Measurements from ENCODE around the gene SMCO4.

The SMCO4 gene

GRCh38 chr11:93512949-93513667 is 30.1 kb downstream of the SMCO4 start:
- TF ChIP-seq ZNF274 (IDR thresholded peaks at IDR 0.05; ENCODE audit: low read depth, low read length): no peak
- H3K4me3 ChIP-seq (ENCODE audit: low read length): no peak overlapping the region

GRCh38 chr11:93512073-93512475 is 31.1 kb downstream of the SMCO4 start:
- H3K4me3 ChIP-seq (ENCODE audit: low read length): no peak overlapping the region
- no peak for TF ChIP-seq ZNF274 (IDR thresholded peaks at IDR 0.05; ENCODE audit: low read depth, low read length)

GRCh38 chr11:93510196-93510873 is 32.9 kb downstream of the SMCO4 start:
- no peak overlapping the region for H3K4me3 ChIP-seq (ENCODE audit: low read length)
- TF ChIP-seq ZNF274 (IDR thresholded peaks at IDR 0.05; ENCODE audit: low read depth, low read length): no peak

- no peak for TF ChIP-seq ZNF274 (IDR thresholded peaks at IDR 0.05; ENCODE audit: low read depth, low read length)
- no peak overlapping the region for H3K4me3 ChIP-seq (ENCODE audit: low read length)
Measured at GRCh38 chr11:93507517-93507916, 35.7 kb downstream of the SMCO4 start.

- no peak for TF ChIP-seq ZNF274 (IDR thresholded peaks at IDR 0.05; ENCODE audit: low read depth, low read length)
Measured at GRCh38 chr11:93505703-93506102, 37.5 kb downstream of the SMCO4 start.

GRCh38 chr11:93504110-93505095 is 38.8 kb downstream of the SMCO4 start:
- no peak overlapping the region for H3K4me3 ChIP-seq (ENCODE audit: low read length)
- no peak for TF ChIP-seq ZNF274 (IDR thresholded peaks at IDR 0.05; ENCODE audit: low read depth, low read length)

More at GRCh38 chr11:93505703-93506102, 37.5 kb downstream of the SMCO4 start:
- H3K4me3 ChIP-seq (ENCODE audit: low read length): no peak overlapping the region

- no peak for TF ChIP-seq ZNF274 (IDR thresholded peaks at IDR 0.05; ENCODE audit: low read depth, low read length)
- H3K4me3 ChIP-seq (ENCODE audit: low read length): no peak overlapping the region
Measured at GRCh38 chr11:93501856-93502255, 41.3 kb downstream of the SMCO4 start.

GRCh38 chr11:93500759-93501158 is 42.4 kb downstream of the SMCO4 start:
- no peak overlapping the region for H3K4me3 ChIP-seq (ENCODE audit: low read length)
- TF ChIP-seq ZNF274 (IDR thresholded peaks at IDR 0.05; ENCODE audit: low read depth, low read length): no peak

- TF ChIP-seq ZNF274 (IDR thresholded peaks at IDR 0.05; ENCODE audit: low read depth, low read length): no peak
- H3K4me3 ChIP-seq (ENCODE audit: low read length): no peak overlapping the region
Measured at GRCh38 chr11:93498641-93499040, 44.5 kb downstream of the SMCO4 start.

GRCh38 chr11:93498161-93498560 is 45.0 kb downstream of the SMCO4 start:
- H3K4me3 ChIP-seq (ENCODE audit: low read length): no peak overlapping the region
- TF ChIP-seq ZNF274 (IDR thresholded peaks at IDR 0.05; ENCODE audit: low read depth, low read length): no peak

GRCh38 chr11:93497596-93497995 is 45.6 kb downstream of the SMCO4 start:
- H3K4me3 ChIP-seq (ENCODE audit: low read length): no peak overlapping the region
- no peak for TF ChIP-seq ZNF274 (IDR thresholded peaks at IDR 0.05; ENCODE audit: low read depth, low read length)

GRCh38 chr11:93494357-93494756 is 48.8 kb downstream of the SMCO4 start:
- H3K4me3 ChIP-seq (ENCODE audit: low read length): no peak overlapping the region
- TF ChIP-seq ZNF274 (IDR thresholded peaks at IDR 0.05; ENCODE audit: low read depth, low read length): no peak

- no peak for TF ChIP-seq ZNF274 (IDR thresholded peaks at IDR 0.05; ENCODE audit: low read depth, low read length)
- no peak overlapping the region for H3K4me3 ChIP-seq (ENCODE audit: low read length)
Measured at GRCh38 chr11:93493252-93493897, 49.8 kb downstream of the SMCO4 start.
